ENCODE measurements around the gene JUNB.
"Not testable (repeated sequence)": the region's sequence is repeated elsewhere in the genome, so short reads cannot be mapped to it uniquely, and the experiment has no call there.

Gene JUNB

GRCh38 chr19:12815088-12815487, 23.8 kb downstream of the JUNB start:
- no peak for DNase-seq

- not testable (repeated sequence) for DNase-seq
Measured at GRCh38 chr19:12817188-12817587, 25.9 kb downstream of the JUNB start.

- DNase-seq = not testable (repeated sequence)
Measured at GRCh38 chr19:12817810-12818209, 26.5 kb downstream of the JUNB start.

GRCh38 chr19:12821761-12822160, 30.5 kb downstream of the JUNB start:
- no peak for DNase-seq

- no peak for DNase-seq
Measured at GRCh38 chr19:12825254-12826131, 34.2 kb downstream of the JUNB start.

- DNase-seq = no peak
Measured at GRCh38 chr19:12828494-12828893, 37.2 kb downstream of the JUNB start.

GRCh38 chr19:12833418-12833737, 42.1 kb downstream of the JUNB start:
- no peak for DNase-seq

- DNase-seq = peak; percentile 35
Measured at GRCh38 chr19:12833738-12834565, 42.7 kb downstream of the JUNB start.

GRCh38 chr19:12834566-12834943, 43.3 kb downstream of the JUNB start, which contains the start of gene RTBDN:
Gene RTBDN, minus strand, starts transcription at chr19:12834579. Its CDS starts 4,600 bp downstream, at chr19:12829979.
- DNase-seq = no peak

- DNase-seq = no peak
Measured at GRCh38 chr19:12834976-12835757, 43.9 kb downstream of the JUNB start.

GRCh38 chr19:12836529-12836863, 45.2 kb downstream of the JUNB start:
- no peak for DNase-seq

GRCh38 chr19:12837225-12837624, 45.9 kb downstream of the JUNB start:
- DNase-seq = no peak

- peak; percentile 50 for DNase-seq
Measured at GRCh38 chr19:12838182-12838885, 47.0 kb downstream of the JUNB start, which contains the start of gene MAST1. Gene MAST1, plus strand, starts transcription at chr19:12838515. Its CDS starts 58 bp downstream, at chr19:12838573.

GRCh38 chr19:12838886-12839756, 47.8 kb downstream of the JUNB start:
- no peak for DNase-seq

GRCh38 chr19:12840091-12841079, 49.1 kb downstream of the JUNB start:
- peak; percentile 32 for DNase-seq

- DNase-seq = no peak
Measured at GRCh38 chr19:12841094-12841493, 49.8 kb downstream of the JUNB start.

- DNase-seq = no peak
Measured at GRCh38 chr19:12842511-12842910, 51.2 kb downstream of the JUNB start.
